ENCODE data around the gene SPR.

Gene SPR

GRCh38 chr2:72915907-72916742 is 28.9 kb downstream of the SPR start:
- TF ChIP-seq CTCF (conservative IDR thresholded peaks at IDR 0.05; ENCODE audit: low read depth, low read length), result no peak
- no peak for DNase-seq (ENCODE audit: low read depth)
- no peak overlapping the region for H3K4me3 ChIP-seq (ENCODE audit: low read depth, low read length)

GRCh38 chr2:72916743-72917137 is 29.5 kb downstream of the SPR start:
- no peak overlapping the region for H3K4me3 ChIP-seq (ENCODE audit: low read depth, low read length)
- no peak for DNase-seq (ENCODE audit: low read depth)
- no peak for TF ChIP-seq CTCF (conservative IDR thresholded peaks at IDR 0.05; ENCODE audit: low read depth, low read length)

- H3K4me3 ChIP-seq (ENCODE audit: low read depth, low read length), result no peak within 1 kb of the TSS
- DNase-seq (ENCODE audit: low read depth), result no peak
- no peak for TF ChIP-seq CTCF (conservative IDR thresholded peaks at IDR 0.05; ENCODE audit: low read depth, low read length)
These were observed 30.1 kb downstream of the SPR start, which contains the start of gene EMX1 for GRCh38 chr2:72917138-72917876. TSS of gene EMX1 (plus strand) at chr2:72917519. CDS start at chr2:72917853, 334 bp downstream.

GRCh38 chr2:72917877-72918553 is 30.8 kb downstream of the SPR start:
- no peak for DNase-seq (ENCODE audit: low read depth)
- no peak overlapping the region for H3K4me3 ChIP-seq (ENCODE audit: low read depth, low read length)
- TF ChIP-seq CTCF (conservative IDR thresholded peaks at IDR 0.05; ENCODE audit: low read depth, low read length), result no peak

GRCh38 chr2:72919414-72920317 is 32.5 kb downstream of the SPR start:
- no peak for DNase-seq (ENCODE audit: low read depth)
- no peak overlapping the region for H3K4me3 ChIP-seq (ENCODE audit: low read depth, low read length)
- no peak for TF ChIP-seq CTCF (conservative IDR thresholded peaks at IDR 0.05; ENCODE audit: low read depth, low read length)

Measured in choroid plexus epithelial cell (primary cell).